ENCODE results near the gene SUMO3.

SUMO3 gene

GRCh38 chr21:44795342-44795741 lies 22.5 kb downstream of the SUMO3 start:
- H3K9me2 ChIP-seq (replicated peaks; ENCODE audit: control insufficient read depth, low read length), result no peaks in the 10 kb centered on the region
- H3K4me2 ChIP-seq (ENCODE audit: low read length), result no peak overlapping the region
- peaks cover 100% of the 10 kb centered on the region for H3K79me2 ChIP-seq (ENCODE audit: control insufficient read depth, low read length)
- no peaks in the 10 kb centered on the region for H3K27me3 ChIP-seq (ENCODE audit: control insufficient read depth, low read length)
- no peak overlapping the region for H3K4me3 ChIP-seq (ENCODE audit: low read length)
- peaks cover 56% of the 10 kb centered on the region for H3K4me1 ChIP-seq (ENCODE audit: control insufficient read depth, low read length)
- peaks cover 77% of the 10 kb centered on the region for H3K36me3 ChIP-seq (ENCODE audit: control insufficient read depth, low read length)
- TF ChIP-seq EZH2phosphoT487 (IDR thresholded peaks at IDR 0.05; ENCODE audit: borderline replicate concordance, low read length) (no peak), CTCF (IDR thresholded peaks at IDR 0.05; ENCODE audit: low read depth, low read length, poor library complexity, severe bottlenecking) (no peak)
- no peaks in the 10 kb centered on the region for H3K9me3 ChIP-seq (ENCODE audit: control insufficient read depth, insufficient read depth, low read length)
- H4K20me1 ChIP-seq (ENCODE audit: control insufficient read depth, insufficient read depth, low read depth, low read length), result peaks cover 50% of the 10 kb centered on the region
- H3F3A ChIP-seq (ENCODE audit: control insufficient read depth, insufficient read depth), result peaks cover 16% of the 10 kb centered on the region
- H3K27ac ChIP-seq (ENCODE audit: low read depth, low read length), result no peak overlapping the region

GRCh38 chr21:44793592-44794374 lies 24.1 kb downstream of the SUMO3 start:
- Histone ChIP-seq H3K4me1 (ENCODE audit: control insufficient read depth, low read length) (peaks cover 54% of the 10 kb centered on the region), H3K9me2 (replicated peaks; ENCODE audit: control insufficient read depth, low read length) (no peaks in the 10 kb centered on the region), H3K4me3 (ENCODE audit: low read length) (no peak overlapping the region), H4K20me1 (ENCODE audit: control insufficient read depth, insufficient read depth, low read depth, low read length) (peaks cover 40% of the 10 kb centered on the region), H3F3A (ENCODE audit: control insufficient read depth, insufficient read depth) (peaks cover 13% of the 10 kb centered on the region), H3K4me2 (ENCODE audit: low read length) (peak overlapping the region; percentile 22; the same call in 1 of the 2 replicates), H3K9me3 (ENCODE audit: control insufficient read depth, insufficient read depth, low read length) (no peaks in the 10 kb centered on the region), H3K36me3 (ENCODE audit: control insufficient read depth, low read length) (peaks cover 70% of the 10 kb centered on the region), H3K27me3 (ENCODE audit: control insufficient read depth, low read length) (no peaks in the 10 kb centered on the region), H3K27ac (ENCODE audit: low read depth, low read length) (no peak overlapping the region), H3K79me2 (ENCODE audit: control insufficient read depth, low read length) (peaks cover 100% of the 10 kb centered on the region)
- TF ChIP-seq EZH2phosphoT487 (IDR thresholded peaks at IDR 0.05; ENCODE audit: borderline replicate concordance, low read length) (no peak), CTCF (IDR thresholded peaks at IDR 0.05; ENCODE audit: low read depth, low read length, poor library complexity, severe bottlenecking) (no peak)

- peaks cover 100% of the 10 kb centered on the region for H3K79me2 ChIP-seq (ENCODE audit: control insufficient read depth, low read length)
- TF ChIP-seq CTCF (IDR thresholded peaks at IDR 0.05; ENCODE audit: low read depth, low read length, poor library complexity, severe bottlenecking), result peak; percentile 79
- no peak for TF ChIP-seq EZH2phosphoT487 (IDR thresholded peaks at IDR 0.05; ENCODE audit: borderline replicate concordance, low read length)
- H3K4me3 ChIP-seq (ENCODE audit: low read length), result no peak overlapping the region
- peak overlapping the region; percentile 22 for H3K4me2 ChIP-seq (ENCODE audit: low read length)
- H3K9me3 ChIP-seq (ENCODE audit: control insufficient read depth, insufficient read depth, low read length), result no peaks in the 10 kb centered on the region
- H3K27ac ChIP-seq (ENCODE audit: low read depth, low read length), result no peak overlapping the region
- H4K20me1 ChIP-seq (ENCODE audit: control insufficient read depth, insufficient read depth, low read depth, low read length), result peaks cover 40% of the 10 kb centered on the region
- peaks cover 13% of the 10 kb centered on the region for H3F3A ChIP-seq (ENCODE audit: control insufficient read depth, insufficient read depth)
- H3K36me3 ChIP-seq (ENCODE audit: control insufficient read depth, low read length), result peaks cover 67% of the 10 kb centered on the region
- H3K27me3 ChIP-seq (ENCODE audit: control insufficient read depth, low read length), result no peaks in the 10 kb centered on the region
- peaks cover 48% of the 10 kb centered on the region for H3K4me1 ChIP-seq (ENCODE audit: control insufficient read depth, low read length)
- H3K9me2 ChIP-seq (replicated peaks; ENCODE audit: control insufficient read depth, low read length), result no peaks in the 10 kb centered on the region
These were observed 24.9 kb downstream of the SUMO3 start for GRCh38 chr21:44792702-44793591.

Data from DOHH2 (cell line).